Ammon's horn (tissue), 1 donor: ENCODE measurements around the gene AMMECR1.
"Not testable (repeated sequence)": the region's sequence is repeated elsewhere in the genome, so short reads cannot be mapped to it uniquely, and the experiment has no call there.

Source experiments
- DNase-seq: peaks from one replicate; pipeline ENCODE4 v3.0.0-alpha.2; 2016; ENCODE audit warnings: low spot score

The AMMECR1 gene

GRCh38 chrX:110317820-110318663 lies at the start of gene AMMECR1:
Gene AMMECR1 (minus strand): TSS chrX:110318085. CDS start chrX:110318071, 14 bp downstream.
- peak; percentile 84 for DNase-seq

GRCh38 chrX:110363244-110363643 lies 45.4 kb upstream of the AMMECR1 start:
- no peak for DNase-seq

- DNase-seq, result peak; percentile 5
Measured at GRCh38 chrX:110359273-110359672, 41.4 kb upstream of the AMMECR1 start.

- DNase-seq, result no peak
Measured at GRCh38 chrX:110358548-110358947, 40.7 kb upstream of the AMMECR1 start, which contains the start of gene RTL9. Gene RTL9 (plus strand): TSS chrX:110358848. CDS start chrX:110450618, 91,770 bp downstream.

GRCh38 chrX:110346681-110347080 lies 28.8 kb upstream of the AMMECR1 start:
- no peak for DNase-seq

- DNase-seq, result no peak
Measured at GRCh38 chrX:110341189-110342035, 23.5 kb upstream of the AMMECR1 start.

- DNase-seq, result no peak
Measured at GRCh38 chrX:110338935-110339334, 21.1 kb upstream of the AMMECR1 start.

GRCh38 chrX:110333458-110333857 lies 15.6 kb upstream of the AMMECR1 start:
- not testable (repeated sequence) for DNase-seq

- peak; percentile 2 for DNase-seq
Measured at GRCh38 chrX:110331444-110332030, 13.7 kb upstream of the AMMECR1 start.

GRCh38 chrX:110328613-110329012 lies 10.7 kb upstream of the AMMECR1 start:
- DNase-seq, result not testable (repeated sequence)

- DNase-seq, result no peak
Measured at GRCh38 chrX:110327336-110327735, 9.5 kb upstream of the AMMECR1 start.

- no peak for DNase-seq
Measured at GRCh38 chrX:110326712-110327111, 8.8 kb upstream of the AMMECR1 start.

- DNase-seq, result no peak
Measured at GRCh38 chrX:110322603-110323002, 4.7 kb upstream of the AMMECR1 start.

GRCh38 chrX:110321670-110322069 lies 3.8 kb upstream of the AMMECR1 start:
- DNase-seq, result no peak

- no peak for DNase-seq
Measured at GRCh38 chrX:110321081-110321480, 3.2 kb upstream of the AMMECR1 start.

GRCh38 chrX:110320381-110320987 lies 2.6 kb upstream of the AMMECR1 start:
- DNase-seq, result no peak

- DNase-seq, result no peak
Measured at GRCh38 chrX:110318664-110318968, 731 bp upstream of the AMMECR1 start.

GRCh38 chrX:110317061-110317819 lies 645 bp downstream of the AMMECR1 start:
- DNase-seq, result peak; percentile 9

- peak; percentile 1 for DNase-seq
Measured at GRCh38 chrX:110316351-110317060, 1.4 kb downstream of the AMMECR1 start.

GRCh38 chrX:110315551-110315950 lies 2.3 kb downstream of the AMMECR1 start:
- no peak for DNase-seq
